Measurements from ENCODE around the gene USP17L15. TPM values are rescaled to one million over a fixed set of nuclear protein-coding genes. Genes with fewer than 3 reads are reported as not detected.
A peak's percentile ranks its signal among the peaks of the same experiment; 100 is the strongest.
"Not testable (repeated sequence)": the region's sequence is repeated elsewhere in the genome, so short reads cannot be mapped to it uniquely, and the experiment has no call there.

The USP17L15 gene
- total RNA-seq, result not detected

- H3K27me3 ChIP-seq; intact Hi-C loops (cut with DNase I); DNase-seq; H3K36me3 ChIP-seq; H3K27ac ChIP-seq; H3K9ac ChIP-seq (ENCODE audit: low read depth in 2 of 2, low read length in 2 of 2); H3K9me3 ChIP-seq; H3K4me3 ChIP-seq; H3K4me1 ChIP-seq: not testable (repeated sequence)
These were observed at the start of gene USP17L15 for GRCh38 chr4:9234085-9234484. Gene USP17L15, plus strand, starts transcription at chr4:9234385. Its CDS starts 0 bp downstream, at chr4:9234385.

DNA sequence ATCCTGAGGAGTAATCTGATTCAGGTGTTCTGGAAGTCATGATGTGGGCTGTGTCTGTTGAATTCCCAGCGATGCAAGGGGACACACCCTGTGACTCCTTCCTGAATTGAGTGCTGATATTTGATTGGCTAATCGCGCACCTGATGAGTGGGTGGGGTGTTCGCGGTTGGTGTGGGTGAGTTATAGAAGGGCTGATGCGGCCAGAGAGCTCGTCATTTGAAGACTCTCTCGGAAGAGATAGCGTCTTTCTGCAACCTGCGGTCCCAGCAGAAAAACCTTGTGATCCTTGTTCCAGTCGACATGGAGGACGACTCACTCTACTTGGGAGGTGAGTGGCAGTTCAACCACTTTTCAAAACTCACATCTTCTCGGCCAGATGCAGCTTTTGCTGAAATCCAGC lies 23.8 kb upstream of the USP17L15 start, which contains the start of gene USP17L10:
Gene USP17L10, plus strand, starts transcription at position 301 of the 400 bp plus-strand sequence. Its CDS starts 0 bp downstream, at position 301.
- H3K27ac ChIP-seq; intact Hi-C loops (cut with DNase I): not testable (repeated sequence)

GRCh38 chr4:9214701-9215100 lies 19.5 kb upstream of the USP17L15 start:
- H3K4me1 ChIP-seq; H3K36me3 ChIP-seq; H3K9me3 ChIP-seq; H3K27me3 ChIP-seq; DNase-seq; H3K9ac ChIP-seq (ENCODE audit: low read depth in 2 of 2, low read length in 2 of 2); intact Hi-C loops (cut with DNase I); H3K4me3 ChIP-seq; H3K27ac ChIP-seq: not testable (repeated sequence)

More for the DNA sequence above, 23.8 kb upstream of the USP17L15 start, which contains the start of gene USP17L10:
- not testable (repeated sequence) for H3K36me3 ChIP-seq; H3K4me3 ChIP-seq; H3K27me3 ChIP-seq; H3K9me3 ChIP-seq; H3K4me1 ChIP-seq; H3K9ac ChIP-seq (ENCODE audit: low read depth in 2 of 2, low read length in 2 of 2); DNase-seq

- H3K9me3 ChIP-seq; H3K36me3 ChIP-seq; H3K27me3 ChIP-seq; DNase-seq; H3K9ac ChIP-seq (ENCODE audit: low read depth in 2 of 2, low read length in 2 of 2); H3K27ac ChIP-seq; H3K4me3 ChIP-seq; intact Hi-C loops (cut with DNase I); H3K4me1 ChIP-seq: not testable (repeated sequence)
These were observed 19.1 kb upstream of the USP17L15 start, which contains the start of gene USP17L11 for GRCh38 chr4:9215105-9215504. Gene USP17L11, plus strand, starts transcription at chr4:9215405. Its CDS starts 0 bp downstream, at chr4:9215405.

GRCh38 chr4:9219852-9220251 lies 14.3 kb upstream of the USP17L15 start, which contains the start of gene USP17L12:
Gene USP17L12, plus strand, starts transcription at chr4:9220152. Its CDS starts 0 bp downstream, at chr4:9220152.
- H3K9ac ChIP-seq (ENCODE audit: low read depth in 2 of 2, low read length in 2 of 2); H3K4me3 ChIP-seq; DNase-seq; H3K36me3 ChIP-seq; intact Hi-C loops (cut with DNase I); H3K4me1 ChIP-seq; H3K9me3 ChIP-seq; H3K27ac ChIP-seq; H3K27me3 ChIP-seq: not testable (repeated sequence)

DNA sequence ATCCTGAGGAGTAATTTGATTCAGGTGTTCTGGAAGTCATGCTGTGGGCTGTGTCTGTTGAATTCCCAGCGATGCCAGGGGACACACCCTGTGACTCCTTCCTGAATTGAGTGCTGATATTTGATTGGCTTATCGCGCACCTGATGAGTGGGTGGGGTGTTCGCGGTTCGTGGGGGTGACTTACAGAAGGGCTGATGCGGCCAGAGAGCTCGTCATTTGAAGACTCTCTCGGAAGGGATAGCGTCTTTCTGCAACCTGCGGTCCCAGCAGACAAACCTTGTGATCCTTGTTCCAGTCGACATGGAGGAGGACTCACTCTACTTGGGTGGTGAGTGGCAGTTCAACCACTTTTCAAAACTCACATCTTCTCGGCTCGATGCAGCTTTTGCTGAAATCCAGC lies 9.6 kb upstream of the USP17L15 start, which contains the start of gene USP17L13:
Gene USP17L13, plus strand, starts transcription at position 301 of the 400 bp plus-strand sequence. Its CDS starts 0 bp downstream, at position 301.
- H3K36me3 ChIP-seq; intact Hi-C loops (cut with DNase I); H3K27ac ChIP-seq; H3K9me3 ChIP-seq; H3K4me1 ChIP-seq; H3K9ac ChIP-seq (ENCODE audit: low read depth in 2 of 2, low read length in 2 of 2); H3K27me3 ChIP-seq; H3K4me3 ChIP-seq; DNase-seq: not testable (repeated sequence)

- H3K27me3 ChIP-seq; H3K4me1 ChIP-seq; H3K36me3 ChIP-seq; H3K9ac ChIP-seq (ENCODE audit: low read depth in 2 of 2, low read length in 2 of 2); H3K9me3 ChIP-seq; intact Hi-C loops (cut with DNase I); H3K27ac ChIP-seq; H3K4me3 ChIP-seq: not testable (repeated sequence)
- peak; percentile 14 for DNase-seq
These were observed 3.9 kb upstream of the USP17L15 start for GRCh38 chr4:9230249-9230648.

- peak; percentile 9 for DNase-seq
- H3K9ac ChIP-seq (ENCODE audit: low read depth in 2 of 2, low read length in 2 of 2); H3K4me1 ChIP-seq; H3K27ac ChIP-seq; H3K9me3 ChIP-seq; H3K27me3 ChIP-seq; H3K4me3 ChIP-seq; H3K36me3 ChIP-seq; intact Hi-C loops (cut with DNase I): not testable (repeated sequence)
These were observed 4.3 kb downstream of the USP17L15 start for GRCh38 chr4:9238461-9238860.

- H3K9me3 ChIP-seq; H3K27me3 ChIP-seq; H3K36me3 ChIP-seq; intact Hi-C loops (cut with DNase I); H3K4me3 ChIP-seq; DNase-seq; H3K4me1 ChIP-seq; H3K27ac ChIP-seq; H3K9ac ChIP-seq (ENCODE audit: low read depth in 2 of 2, low read length in 2 of 2): not testable (repeated sequence)
These were observed 9.4 kb downstream of the USP17L15 start, which contains the start of gene USP17L17 for GRCh38 chr4:9243579-9243978. Gene USP17L17, plus strand, starts transcription at chr4:9243879. Its CDS starts 0 bp downstream, at chr4:9243879.

DNA sequence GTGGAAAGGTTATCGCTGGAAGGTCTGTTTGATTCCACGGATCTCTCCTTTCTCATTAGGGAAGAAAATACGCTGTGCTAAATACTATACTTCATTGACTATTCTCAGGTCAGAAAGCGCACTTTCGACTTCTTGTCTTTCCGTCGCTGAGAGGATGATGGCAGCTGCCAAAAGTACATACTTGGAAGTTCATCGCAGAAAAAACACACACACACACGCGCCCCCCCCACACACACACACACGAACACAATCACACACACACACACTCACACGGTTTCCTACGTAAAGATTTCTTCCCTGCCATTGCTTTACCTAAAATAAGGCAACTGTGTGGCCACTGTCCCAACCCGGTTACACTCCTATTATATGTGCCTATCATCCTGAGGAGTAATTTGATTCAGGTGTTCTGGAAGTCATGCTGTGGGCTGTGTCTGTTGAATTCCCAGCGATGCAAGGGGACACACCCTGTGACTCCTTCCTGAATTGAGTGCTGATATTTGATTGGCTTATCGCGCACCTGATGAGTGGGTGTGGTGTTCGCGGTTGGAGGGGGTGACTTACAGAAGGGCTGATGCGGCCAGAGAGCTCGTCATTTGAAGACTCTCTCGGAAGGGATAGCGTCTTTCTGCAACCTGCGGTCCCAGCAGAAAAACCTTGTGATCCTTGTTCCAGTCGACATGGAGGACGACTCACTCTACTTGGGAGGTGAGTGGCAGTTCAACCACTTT lies 13.9 kb downstream of the USP17L15 start, which contains the start of gene USP17L18:
Gene USP17L18, plus strand, starts transcription at position 678 of the 728 bp plus-strand sequence. Its CDS starts 0 bp downstream, at position 678.
- DNase-seq, result peak; percentile 17
- intact Hi-C loops (cut with DNase I); H3K4me3 ChIP-seq; H3K27ac ChIP-seq; H3K9ac ChIP-seq (ENCODE audit: low read depth in 2 of 2, low read length in 2 of 2); H3K27me3 ChIP-seq; H3K36me3 ChIP-seq; H3K4me1 ChIP-seq; H3K9me3 ChIP-seq: not testable (repeated sequence)

- H3K4me1 ChIP-seq; H3K27ac ChIP-seq; H3K27me3 ChIP-seq; H3K4me3 ChIP-seq; DNase-seq; H3K36me3 ChIP-seq; H3K9me3 ChIP-seq; H3K9ac ChIP-seq (ENCODE audit: low read depth in 2 of 2, low read length in 2 of 2); intact Hi-C loops (cut with DNase I): not testable (repeated sequence)
These were observed 18.9 kb downstream of the USP17L15 start, which contains the start of gene USP17L19 for GRCh38 chr4:9253078-9253477. Gene USP17L19, plus strand, starts transcription at chr4:9253378. Its CDS starts 0 bp downstream, at chr4:9253378.

- H3K9me3 ChIP-seq; H3K27ac ChIP-seq; H3K4me1 ChIP-seq; H3K36me3 ChIP-seq; H3K4me3 ChIP-seq; H3K27me3 ChIP-seq; DNase-seq; intact Hi-C loops (cut with DNase I); H3K9ac ChIP-seq (ENCODE audit: low read depth in 2 of 2, low read length in 2 of 2): not testable (repeated sequence)
These were observed 23.6 kb downstream of the USP17L15 start, which contains the start of gene USP17L20 for GRCh38 chr4:9257824-9258223. Gene USP17L20, plus strand, starts transcription at chr4:9258124. Its CDS starts 0 bp downstream, at chr4:9258124.

DNA sequence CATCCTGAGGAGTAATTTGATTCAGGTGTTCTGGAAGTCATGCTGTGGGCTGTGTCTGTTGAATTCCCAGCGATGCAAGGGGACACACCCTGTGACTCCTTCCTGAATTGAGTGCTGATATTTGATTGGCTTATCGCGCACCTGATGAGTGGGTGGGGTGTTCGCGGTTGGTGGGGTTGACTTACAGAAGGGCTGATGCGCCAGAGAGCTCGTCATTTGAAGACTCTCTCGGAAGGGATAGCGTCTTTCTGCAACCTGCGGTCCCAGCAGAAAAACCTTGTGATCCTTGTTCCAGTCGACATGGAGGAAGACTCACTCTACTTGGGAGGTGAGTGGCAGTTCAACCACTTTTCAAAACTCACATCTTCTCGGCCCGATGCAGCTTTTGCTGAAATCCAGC lies 28.4 kb downstream of the USP17L15 start, which contains the start of gene USP17L21:
Gene USP17L21, plus strand, starts transcription at position 301 of the 400 bp plus-strand sequence. Its CDS starts 0 bp downstream, at position 301.
- H3K4me3 ChIP-seq; H3K27ac ChIP-seq; intact Hi-C loops (cut with DNase I); H3K27me3 ChIP-seq; H3K4me1 ChIP-seq; H3K9me3 ChIP-seq; H3K9ac ChIP-seq (ENCODE audit: low read depth in 2 of 2, low read length in 2 of 2); H3K36me3 ChIP-seq; DNase-seq: not testable (repeated sequence)

Measured in colonic mucosa (tissue), 4 donors.